A673 (cell line): Measurements from ENCODE around the gene F7.

ENCODE experiments used
- CTCF ChIP-seq: fragments of 300-800, 200-600 bp; sonication (generic); conservative IDR thresholded peaks from 2 replicates; pipeline ENCODE4 v1.5.1; 2017; ENCODE audit warnings: low read depth, mild to moderate bottlenecking, antibody characterized with exemption, low read length, moderate library complexity, mixed read lengths
- EZH2 ChIP-seq: fragments of 200-600 bp; sonication (generic); IDR thresholded peaks from 2 replicates; pipeline ENCODE4 v1.6.1; 2017; ENCODE audit warnings: borderline replicate concordance, low read depth, mild to moderate bottlenecking, mixed read lengths, antibody characterized with exemption, low read length; ENCODE audit not compliant: poor library complexity, severe bottlenecking

- TF ChIP-seq EZH2 (no peak), CTCF (no peak)
These were observed 24.6 kb upstream of the F7 start for GRCh38 chr13:113080901-113081521.
